Transverse colon (tissue), 4 donors: ENCODE results near the gene GATA3. TPM values are rescaled to one million over a fixed set of nuclear protein-coding genes. Genes with fewer than 3 reads are reported as not detected.

ENCODE experiments used
- DNase-seq: peaks from one replicate; pipeline ENCODE4 v3.0.0-alpha.2; 2019
- H3K27ac ChIP-seq, 4 donors: fragments of 200-600 bp; sonication (generic); 2 replicates each; pipeline ENCODE4 v1.5.1; 2016 to 2018; ENCODE audit warnings: inconsistent platforms in 4 of 4
- H3K27me3 ChIP-seq: fragments of 200-600 bp; sonication (generic); 2 replicates; pipeline ENCODE4 v1.5.1; 2017; ENCODE audit warnings: inconsistent platforms
- H3K36me3 ChIP-seq, 4 donors: fragments of 200-600 bp; sonication (generic); 2 replicates each; pipeline ENCODE4 v1.5.1; 2017 to 2019; ENCODE audit warnings: inconsistent platforms in 4 of 4
- H3K4me1 ChIP-seq, 4 donors: fragments of 200-600 bp; sonication (generic); 2 replicates each; pipeline ENCODE4 v1.5.1; 2017 to 2020; ENCODE audit warnings: inconsistent platforms in 4 of 4
- H3K4me3 ChIP-seq, 4 donors: fragments of 200-600 bp; sonication (generic); 1 replicate in 1 of 4; 2 replicates in 3 of 4; pipeline versions ENCODE4 v1.5.1 to v1.6.1; 2017 to 2019; ENCODE audit warnings: inconsistent platforms in 4 of 4
- H3K9me3 ChIP-seq, 2 donors: fragments of 200-600 bp; sonication (generic); 2 replicates each; pipeline ENCODE4 v1.5.1; 2017 to 2019; ENCODE audit warnings: inconsistent platforms in 2 of 2
- EP300 ChIP-seq: sonication (generic); formaldehyde crosslinking; IDR thresholded peaks from one replicate; pipeline ENCODE4 v1.6.1; 2017; ENCODE audit warnings: antibody characterized with exemption, low read depth
- POLR2A ChIP-seq: fragments of 450-650 bp; IDR thresholded peaks from one replicate; pipeline ENCODE4 v1.6.1; 2016; ENCODE audit warnings: antibody characterized with exemption, mild to moderate bottlenecking, moderate library complexity
- POLR2AphosphoS5 ChIP-seq, 3 donors: sonication (generic); formaldehyde crosslinking; IDR thresholded peaks; one replicate each; pipeline ENCODE4 v1.6.1; 2016; ENCODE audit warnings: antibody characterized with exemption in 3 of 3
- WGBS, 2 donors: methylation state at CpG; one replicate each; pipeline ENCODE4 v1.1.5; 2018; ENCODE audit warnings: low coverage in 1 of 2; 5-methylcytosine and 5-hydroxymethylcytosine counted together
- in situ Hi-C, 4 donors: fragments of 200-750 bp; cut with MboI; loops; one replicate each; pipeline versions ENCODE4 v1.15.0 to v1.15.1; 2017; ENCODE audit warnings: low sequenced_read_pairs in 3 of 4, low pct_ligation_motif_present in 1 of 4, low pct_unique_long_range_greater_than_20kb in 1 of 4
- intact Hi-C: fragments of 100-400 bp; cut with DNase I; formaldehyde crosslinking; loops from one replicate; pipeline ENCODE4 v1.15.1; 2023; ENCODE audit warnings: low total_unique reads
- total RNA-seq, 4 donors: library from RNA; depleted of rRNA; stranded (reverse); fragments of >200 nt; gene quantifications; one replicate each; pipeline ENCODE4 v1.1.0, GENCODE V29; 2016
- TF ChIP-seq, protein P1 (sequence below), 5 experiments: fragments of 200-600 bp in 3 of 5; fragments of 450-650 bp in 2 of 5; sonication (generic) in 3 of 5; IDR thresholded peaks; 1 replicate in 2 of 5; 2 replicates in 3 of 5; pipeline ENCODE4 v1.5.1; 2016 to 2017; ENCODE audit warnings: antibody characterized with exemption in 5 of 5, inconsistent platforms in 3 of 5, mild to moderate bottlenecking in 2 of 5, moderate library complexity in 1 of 5

GATA3 gene
- total RNA-seq, 4 donors from 2014 or later, result 0.48 TPM; not detected in 3

- H3K4me3 ChIP-seq, result no peak overlapping the region
- H3K27me3 ChIP-seq, result peaks cover 22% of the 10 kb centered on the region
- H3K9me3 ChIP-seq, result no peaks in the 10 kb centered on the region
- H3K4me1 ChIP-seq, result no peaks in the 10 kb centered on the region
- no peak for DNase-seq
- no peak for TF ChIP-seq EP300
- TF ChIP-seq POLR2A, result no peak
- TF ChIP-seq, protein P1, sequence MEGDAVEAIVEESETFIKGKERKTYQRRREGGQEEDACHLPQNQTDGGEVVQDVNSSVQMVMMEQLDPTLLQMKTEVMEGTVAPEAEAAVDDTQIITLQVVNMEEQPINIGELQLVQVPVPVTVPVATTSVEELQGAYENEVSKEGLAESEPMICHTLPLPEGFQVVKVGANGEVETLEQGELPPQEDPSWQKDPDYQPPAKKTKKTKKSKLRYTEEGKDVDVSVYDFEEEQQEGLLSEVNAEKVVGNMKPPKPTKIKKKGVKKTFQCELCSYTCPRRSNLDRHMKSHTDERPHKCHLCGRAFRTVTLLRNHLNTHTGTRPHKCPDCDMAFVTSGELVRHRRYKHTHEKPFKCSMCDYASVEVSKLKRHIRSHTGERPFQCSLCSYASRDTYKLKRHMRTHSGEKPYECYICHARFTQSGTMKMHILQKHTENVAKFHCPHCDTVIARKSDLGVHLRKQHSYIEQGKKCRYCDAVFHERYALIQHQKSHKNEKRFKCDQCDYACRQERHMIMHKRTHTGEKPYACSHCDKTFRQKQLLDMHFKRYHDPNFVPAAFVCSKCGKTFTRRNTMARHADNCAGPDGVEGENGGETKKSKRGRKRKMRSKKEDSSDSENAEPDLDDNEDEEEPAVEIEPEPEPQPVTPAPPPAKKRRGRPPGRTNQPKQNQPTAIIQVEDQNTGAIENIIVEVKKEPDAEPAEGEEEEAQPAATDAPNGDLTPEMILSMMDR (IDR thresholded peaks at IDR 0.05), result no peak
- no peak for TF ChIP-seq POLR2AphosphoS5 (IDR thresholded peaks at IDR 0.05)
- WGBS, 2 donors, result 54 to 76% methylated on average over 6 to 15 of the region's 15 CpGs
- intact Hi-C loops, result no loop called here
- no peaks in the 10 kb centered on the region for H3K36me3 ChIP-seq
- in situ Hi-C loops, result no loop called here
- no peak overlapping the region for H3K27ac ChIP-seq
Observed at GRCh38 chr10:8073691-8074416, 19.4 kb downstream of the GATA3 start.

DNA sequence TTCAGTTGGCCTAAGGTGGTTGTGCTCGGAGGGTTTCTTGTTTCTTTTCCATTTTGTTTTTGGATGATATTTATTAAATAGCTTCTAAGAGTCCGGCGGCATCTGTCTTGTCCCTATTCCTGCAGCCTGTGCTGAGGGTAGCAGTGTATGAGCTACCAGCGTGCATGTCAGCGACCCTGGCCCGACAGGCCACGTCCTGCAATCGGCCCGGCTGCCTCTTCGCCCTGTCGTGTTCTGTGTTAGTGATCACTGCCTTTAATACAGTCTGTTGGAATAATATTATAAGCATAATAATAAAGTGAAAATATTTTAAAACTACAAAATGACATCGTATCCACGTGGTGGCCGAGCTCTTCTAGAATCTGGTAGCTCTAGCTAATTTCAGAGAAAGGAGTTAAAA is 20.4 kb downstream of the GATA3 start:
- no peak overlapping the region for H3K27ac ChIP-seq
- H3K9me3 ChIP-seq, result no peaks in the 10 kb centered on the region
- TF ChIP-seq EP300 (no peak), POLR2AphosphoS5 (IDR thresholded peaks at IDR 0.05) (no peak), POLR2A (no peak)
- TF ChIP-seq, protein P1 (IDR thresholded peaks at IDR 0.05), result no peak
- 81 to 91% methylated on average over 4 to 14 of the region's 14 CpGs for WGBS, 2 donors
- in situ Hi-C loops, result no loop called here
- no peak for DNase-seq
- peaks cover 20% of the 10 kb centered on the region for H3K27me3 ChIP-seq
- H3K4me1 ChIP-seq, result no peaks in the 10 kb centered on the region
- intact Hi-C loops, result no loop called here
- H3K36me3 ChIP-seq, result no peaks in the 10 kb centered on the region
- H3K4me3 ChIP-seq, result no peak overlapping the region

- no peak for TF ChIP-seq POLR2A
- TF ChIP-seq, protein P1 (IDR thresholded peaks at IDR 0.05), result no peak
- no peak for TF ChIP-seq EP300
- no peak for TF ChIP-seq POLR2AphosphoS5 (IDR thresholded peaks at IDR 0.05)
- 46% methylated on average over 10 to 19 of the region's 19 CpGs for WGBS, 2 donors
- no peaks in the 10 kb centered on the region for H3K36me3 ChIP-seq
- H3K27ac ChIP-seq, result no peak overlapping the region
- peaks cover 20% of the 10 kb centered on the region for H3K27me3 ChIP-seq
- H3K4me3 ChIP-seq, result no peak overlapping the region
- no peaks in the 10 kb centered on the region for H3K9me3 ChIP-seq
- intact Hi-C loops (no loop called here), in situ Hi-C loops (no loop called here)
- no peaks in the 10 kb centered on the region for H3K4me1 ChIP-seq
- no peak for DNase-seq
Observed at GRCh38 chr10:8075282-8076260, 21.1 kb downstream of the GATA3 start.

DNA sequence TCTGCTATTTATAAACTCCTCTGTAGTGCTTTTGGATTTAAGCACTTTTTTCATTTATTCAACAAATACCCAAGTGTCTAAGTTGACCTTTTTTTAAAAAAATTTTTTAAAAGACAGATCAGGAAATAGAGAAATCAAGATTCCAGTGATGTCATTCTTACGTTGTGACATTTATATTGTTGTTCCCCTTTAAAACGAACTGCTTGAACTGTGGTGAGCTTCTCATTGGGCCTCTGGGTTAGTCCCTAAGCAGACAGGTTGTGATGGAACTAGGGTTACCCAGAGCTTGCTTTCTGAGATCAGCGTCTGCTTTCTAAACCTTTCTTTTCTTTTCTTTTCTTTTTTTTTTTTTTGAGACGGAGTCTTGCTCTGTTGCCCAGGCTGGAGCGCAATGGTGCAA is 22.4 kb downstream of the GATA3 start:
- no peak for DNase-seq
- WGBS, 2 donors, result 66 to 73% methylated on average over 4 to 5 of the region's 5 CpGs
- H3K4me1 ChIP-seq, result no peaks in the 10 kb centered on the region
- no peak overlapping the region for H3K27ac ChIP-seq
- peaks cover 22% of the 10 kb centered on the region for H3K27me3 ChIP-seq
- no peak overlapping the region for H3K4me3 ChIP-seq
- no peak for TF ChIP-seq POLR2A
- no peak for TF ChIP-seq EP300
- TF ChIP-seq, protein P1 (IDR thresholded peaks at IDR 0.05), result no peak
- TF ChIP-seq POLR2AphosphoS5 (IDR thresholded peaks at IDR 0.05), result no peak
- H3K9me3 ChIP-seq, result no peaks in the 10 kb centered on the region
- H3K36me3 ChIP-seq, result no peaks in the 10 kb centered on the region
- intact Hi-C loops, result no loop called here
- in situ Hi-C loops, result no loop called here
